SK-N-SH (cell line): ENCODE data around the gene TSNAXIP1. TPM values are rescaled to one million over a fixed set of nuclear protein-coding genes. Genes with fewer than 3 reads are reported as not detected.

Experiments used
- CTCF ChIA-PET: fragments of 300-600, 350-600 bp; formaldehyde crosslinking; extraction: SDS; loops from one replicate; lab custom pipeline; 2021; lab: Yijun Ruan, JAX
- POLR2A ChIA-PET: fragments of 350-600 bp; sonication (Branson Sonifier 250); formaldehyde crosslinking; extraction: SDS; loops from one replicate; lab custom pipeline; 2020; ENCODE audit warnings: antibody characterized with exemption, inconsistent platforms; lab: Yijun Ruan, JAX
- DNase-seq: peaks from one replicate; pipeline ENCODE4 v3.0.0; 2012
- H2AFZ ChIP-seq: fragments of 200-600 bp; sonication (generic); 2 replicates; pipeline ENCODE4 v1.8.1; 2016; ENCODE audit warnings: antibody characterized with exemption, mild to moderate bottlenecking, low read depth
- H3F3A ChIP-seq: fragments of 200-600 bp; sonication (generic); replicated peaks from 2 replicates; pipeline ENCODE3; 2016; ENCODE audit warnings: antibody characterized with exemption, mild to moderate bottlenecking; ENCODE audit not compliant: insufficient read depth
- H3K27ac ChIP-seq, 2 experiments: fragments of 200-500 bp in 1 of 2; fragments of 200-600 bp in 1 of 2; sonication (Bioruptor generic) in 1 of 2; sonication (generic), shearing (Covaris generic) in 1 of 2; 2 replicates each; pipeline versions ENCODE4 v1.5.1 to v1.6.1; 2014 to 2016; ENCODE audit warnings: low read depth in 2 of 2, inconsistent platforms in 1 of 2, low read length in 1 of 2, mild to moderate bottlenecking in 1 of 2, mixed read lengths in 1 of 2
- H3K27me3 ChIP-seq: fragments of 200-600 bp; sonication (generic), shearing (Covaris generic); 2 replicates; pipeline ENCODE4 v1.6.1; 2016; ENCODE audit warnings: mixed run types; ENCODE audit not compliant: insufficient read depth
- H3K36me3 ChIP-seq, 2 experiments: fragments of 200-500 bp in 1 of 2; fragments of 200-600 bp in 1 of 2; sonication (Bioruptor generic) in 1 of 2; sonication (generic) in 1 of 2; replicated peaks in 1 of 2; 2 replicates each; pipeline versions ENCODE3 to v1.5.1; 2014 to 2016; ENCODE audit warnings: low read length in 1 of 2, mild to moderate bottlenecking in 1 of 2; ENCODE audit not compliant: insufficient read depth in 2 of 2, control insufficient read depth in 1 of 2
- H3K4me1 ChIP-seq, 2 experiments: fragments of 200-500 bp in 1 of 2; fragments of 200-600 bp in 1 of 2; sonication (Bioruptor generic) in 1 of 2; sonication (generic), shearing (Covaris generic) in 1 of 2; 2 replicates each; pipeline versions ENCODE4 v1.5.1 to v1.6.1; 2014 to 2016; ENCODE audit warnings: low read depth in 1 of 2, low read length in 1 of 2, mixed run types in 1 of 2; ENCODE audit not compliant: insufficient read depth in 2 of 2, control insufficient read depth in 1 of 2
- H3K4me2 ChIP-seq: fragments of 200-600 bp; sonication (generic), shearing (Covaris generic); 2 replicates; pipeline ENCODE4 v1.6.1; 2017; ENCODE audit warnings: mixed run types
- H3K4me3 ChIP-seq, 2 experiments: fragments of 200-500 bp in 1 of 2; fragments of 200-600 bp in 1 of 2; sonication (Bioruptor generic) in 1 of 2; sonication (generic), shearing (Covaris generic) in 1 of 2; 2 replicates each; pipeline versions ENCODE4 v1.5.1 to v1.8.1; 2014 to 2016; ENCODE audit warnings: low read depth in 2 of 2, inconsistent platforms in 1 of 2, low read length in 1 of 2, mild to moderate bottlenecking in 1 of 2, mixed read lengths in 1 of 2, moderate library complexity in 1 of 2
- H3K79me2 ChIP-seq: fragments of 200-600 bp; sonication (generic); 2 replicates; pipeline ENCODE4 v1.8.1; 2017; ENCODE audit warnings: mild to moderate bottlenecking; ENCODE audit not compliant: insufficient read depth
- H3K9ac ChIP-seq: fragments of 200-600 bp; sonication (generic); 2 replicates; pipeline ENCODE4 v1.6.1; 2017; ENCODE audit warnings: mixed run types
- H3K9me2 ChIP-seq: fragments of 200-600 bp; sonication (generic); 2 replicates; pipeline ENCODE4 v1.6.1; 2017; ENCODE audit warnings: mixed run types
- H3K9me3 ChIP-seq: fragments of 200-600 bp; sonication (generic); 2 replicates; pipeline ENCODE4 v1.6.1; 2017; ENCODE audit warnings: mixed run types, mild to moderate bottlenecking, moderate library complexity
- H4K20me1 ChIP-seq: fragments of 200-600 bp; sonication (generic); 2 replicates; pipeline ENCODE4 v1.6.1; 2017; ENCODE audit warnings: mild to moderate bottlenecking, mixed run types; ENCODE audit not compliant: insufficient read depth
- EP300 ChIP-seq, 2 experiments: IDR thresholded peaks; 2 replicates each; pipeline versions ENCODE4 v1.4.0 to v1.6.1; 2012; ENCODE audit warnings: borderline replicate concordance in 1 of 2, low read depth in 1 of 2, low read length in 1 of 2
- FOXJ3 ChIP-seq: sonication (generic); formaldehyde crosslinking; IDR thresholded peaks from 2 replicates; pipeline ENCODE4 v1.5.1; 2020; ENCODE audit warnings: mild to moderate bottlenecking, missing genetic modification reagents
- GABPA ChIP-seq: IDR thresholded peaks from 2 replicates; pipeline ENCODE4 v1.4.0; 2012; ENCODE audit warnings: low read depth, mild to moderate bottlenecking
- JUND ChIP-seq: IDR thresholded peaks from 2 replicates; pipeline ENCODE4 v1.4.0; 2012
- NRF1 ChIP-seq: IDR thresholded peaks from 2 replicates; pipeline ENCODE4 v1.6.1; 2012; ENCODE audit warnings: low read depth, mild to moderate bottlenecking, low read length
- RCOR1 ChIP-seq: fragments of 150-350 bp; IDR thresholded peaks from 2 replicates; pipeline ENCODE4 v1.6.1; 2017; ENCODE audit warnings: antibody characterized with exemption, low read length
- RXRA ChIP-seq: IDR thresholded peaks from 2 replicates; pipeline ENCODE4 v1.4.0; 2012; ENCODE audit warnings: low read depth, mild to moderate bottlenecking, borderline replicate concordance
- TCF12 ChIP-seq: IDR thresholded peaks from 2 replicates; pipeline ENCODE4 v1.4.0; 2012
- YY1 ChIP-seq: IDR thresholded peaks from 2 replicates; pipeline ENCODE4 v1.4.0; 2012; ENCODE audit warnings: low read depth, mild to moderate bottlenecking
- WGBS: methylation state at CpG from one replicate; pipeline ENCODE4 v1.1.6; 2017; ENCODE audit warnings: low lambda C conversion rate; 5-methylcytosine and 5-hydroxymethylcytosine counted together
- polyA plus RNA-seq, 3 experiments: library from polyadenylated mRNA; depleted of rRNA; stranded (reverse); fragments of >200 nt; gene quantifications; 2 replicates each; pipeline ENCODE4 v1.2.3, GENCODE V29; 2012
- TF ChIP-seq, protein P1 (sequence below): fragments of 150-350 bp; IDR thresholded peaks from 2 replicates; pipeline ENCODE4 v1.6.1; 2017; ENCODE audit warnings: antibody characterized with exemption, low read length, low read depth, borderline replicate concordance
- TF ChIP-seq, protein P2 (sequence below): IDR thresholded peaks from 2 replicates; pipeline ENCODE4 v1.4.0; 2012; ENCODE audit warnings: low read depth, borderline replicate concordance
- TF ChIP-seq, protein P3 (sequence below): IDR thresholded peaks from 2 replicates; pipeline ENCODE4 v1.4.0; 2012; ENCODE audit warnings: low read depth, borderline replicate concordance
- TF ChIP-seq, protein P4 (sequence below): IDR thresholded peaks from 2 replicates; pipeline ENCODE4; 2012

Gene TSNAXIP1
- polyA plus RNA-seq, 1 of the 3 experiments (the other 2 are of a cell fraction), result 4.4 TPM

DNA sequence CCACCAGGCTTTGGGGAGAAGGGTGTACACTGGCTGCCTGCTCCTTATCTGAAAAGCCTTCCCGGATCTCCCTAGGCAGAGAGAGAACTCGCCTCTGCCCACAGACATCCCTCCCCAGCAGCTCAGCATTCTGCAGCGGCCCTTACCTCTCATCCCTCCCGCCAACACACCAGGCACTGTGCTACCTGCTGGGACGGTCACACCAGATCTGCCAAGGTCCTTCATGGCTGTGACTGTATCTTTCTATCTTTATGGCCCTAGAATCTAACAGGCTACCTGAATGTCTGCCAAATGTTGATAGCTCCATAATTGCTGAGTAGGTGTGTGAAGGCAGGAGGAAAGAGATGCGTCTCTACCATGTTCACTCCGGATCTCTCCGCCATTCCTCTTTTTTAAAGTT, 7.9 kb downstream of the TSNAXIP1 start:
- no peak overlapping the region for H3K4me2 ChIP-seq
- H3K36me3 ChIP-seq, result no peaks in the 10 kb centered on the region
- no peaks in the 10 kb centered on the region for H3K9me3 ChIP-seq
- ChIA-PET POLR2A (no interaction called here), CTCF (interaction anchor here (0.9 to 3.9 kb wide), 7 partner anchors 12 to 146 kb away, joined by 3 to 77 read pairs (median 33); partner anchors contain the start of gene LCAT)
- no peaks in the 10 kb centered on the region for H3F3A ChIP-seq
- TF ChIP-seq RXRA, result no peak
- TF ChIP-seq, protein P1, sequence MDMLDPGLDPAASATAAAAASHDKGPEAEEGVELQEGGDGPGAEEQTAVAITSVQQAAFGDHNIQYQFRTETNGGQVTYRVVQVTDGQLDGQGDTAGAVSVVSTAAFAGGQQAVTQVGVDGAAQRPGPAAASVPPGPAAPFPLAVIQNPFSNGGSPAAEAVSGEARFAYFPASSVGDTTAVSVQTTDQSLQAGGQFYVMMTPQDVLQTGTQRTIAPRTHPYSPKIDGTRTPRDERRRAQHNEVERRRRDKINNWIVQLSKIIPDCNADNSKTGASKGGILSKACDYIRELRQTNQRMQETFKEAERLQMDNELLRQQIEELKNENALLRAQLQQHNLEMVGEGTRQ, result no peak
- TF ChIP-seq, protein P2, sequence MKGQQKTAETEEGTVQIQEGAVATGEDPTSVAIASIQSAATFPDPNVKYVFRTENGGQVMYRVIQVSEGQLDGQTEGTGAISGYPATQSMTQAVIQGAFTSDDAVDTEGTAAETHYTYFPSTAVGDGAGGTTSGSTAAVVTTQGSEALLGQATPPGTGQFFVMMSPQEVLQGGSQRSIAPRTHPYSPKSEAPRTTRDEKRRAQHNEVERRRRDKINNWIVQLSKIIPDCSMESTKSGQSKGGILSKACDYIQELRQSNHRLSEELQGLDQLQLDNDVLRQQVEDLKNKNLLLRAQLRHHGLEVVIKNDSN, result no peak
- no peak for TF ChIP-seq GABPA
- TF ChIP-seq TCF12, result no peak
- TF ChIP-seq NRF1, result no peak
- TF ChIP-seq FOXJ3, result no peak
- no peak for TF ChIP-seq EP300 (IDR thresholded peaks at IDR 0.05; ENCODE audit: borderline replicate concordance in 1 of 2, low read depth in 1 of 2, low read length in 1 of 2)
- no peak for TF ChIP-seq JUND
- no peak for TF ChIP-seq RCOR1
- no peak for TF ChIP-seq YY1
- TF ChIP-seq, protein P3, sequence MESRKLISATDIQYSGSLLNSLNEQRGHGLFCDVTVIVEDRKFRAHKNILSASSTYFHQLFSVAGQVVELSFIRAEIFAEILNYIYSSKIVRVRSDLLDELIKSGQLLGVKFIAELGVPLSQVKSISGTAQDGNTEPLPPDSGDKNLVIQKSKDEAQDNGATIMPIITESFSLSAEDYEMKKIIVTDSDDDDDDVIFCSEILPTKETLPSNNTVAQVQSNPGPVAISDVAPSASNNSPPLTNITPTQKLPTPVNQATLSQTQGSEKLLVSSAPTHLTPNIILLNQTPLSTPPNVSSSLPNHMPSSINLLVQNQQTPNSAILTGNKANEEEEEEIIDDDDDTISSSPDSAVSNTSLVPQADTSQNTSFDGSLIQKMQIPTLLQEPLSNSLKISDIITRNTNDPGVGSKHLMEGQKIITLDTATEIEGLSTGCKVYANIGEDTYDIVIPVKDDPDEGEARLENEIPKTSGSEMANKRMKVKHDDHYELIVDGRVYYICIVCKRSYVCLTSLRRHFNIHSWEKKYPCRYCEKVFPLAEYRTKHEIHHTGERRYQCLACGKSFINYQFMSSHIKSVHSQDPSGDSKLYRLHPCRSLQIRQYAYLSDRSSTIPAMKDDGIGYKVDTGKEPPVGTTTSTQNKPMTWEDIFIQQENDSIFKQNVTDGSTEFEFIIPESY, result no peak
- TF ChIP-seq, protein P4, sequence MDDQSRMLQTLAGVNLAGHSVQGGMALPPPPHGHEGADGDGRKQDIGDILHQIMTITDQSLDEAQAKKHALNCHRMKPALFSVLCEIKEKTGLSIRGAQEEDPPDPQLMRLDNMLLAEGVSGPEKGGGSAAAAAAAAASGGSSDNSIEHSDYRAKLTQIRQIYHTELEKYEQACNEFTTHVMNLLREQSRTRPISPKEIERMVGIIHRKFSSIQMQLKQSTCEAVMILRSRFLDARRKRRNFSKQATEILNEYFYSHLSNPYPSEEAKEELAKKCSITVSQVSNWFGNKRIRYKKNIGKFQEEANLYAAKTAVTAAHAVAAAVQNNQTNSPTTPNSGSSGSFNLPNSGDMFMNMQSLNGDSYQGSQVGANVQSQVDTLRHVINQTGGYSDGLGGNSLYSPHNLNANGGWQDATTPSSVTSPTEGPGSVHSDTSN, result no peak
- DNase-seq, result no peak
- no peaks in the 10 kb centered on the region for H3K27me3 ChIP-seq
- no peak overlapping the region for H3K9ac ChIP-seq
- H2AFZ ChIP-seq, result no peak overlapping the region
- no peaks in the 10 kb centered on the region for H3K9me2 ChIP-seq
- H3K4me3 ChIP-seq, result no peak overlapping the region
- H3K27ac ChIP-seq, result no peak overlapping the region
- no peaks in the 10 kb centered on the region for H4K20me1 ChIP-seq
- H3K4me1 ChIP-seq, result no peaks in the 10 kb centered on the region; a peak in 1 of 4 replicates
- WGBS, result 85% methylated on average over 7 of the region's 8 CpGs
- no peaks in the 10 kb centered on the region for H3K79me2 ChIP-seq
